A673 (cell line): ENCODE data around the gene DOK4.

Source experiments
- EZH2 ChIP-seq: fragments of 200-600 bp; sonication (generic); IDR thresholded peaks from 2 replicates; pipeline ENCODE4 v1.6.1; 2017; ENCODE audit warnings: borderline replicate concordance, low read depth, mild to moderate bottlenecking, mixed read lengths, antibody characterized with exemption, low read length; ENCODE audit not compliant: poor library complexity, severe bottlenecking
- TF ChIP-seq, protein P1 (sequence below): fragments of 300-800, 200-600 bp; sonication (generic); conservative IDR thresholded peaks from 2 replicates; pipeline ENCODE4 v1.5.1; 2017; ENCODE audit warnings: low read depth, mild to moderate bottlenecking, antibody characterized with exemption, low read length, moderate library complexity, mixed read lengths

DNA sequence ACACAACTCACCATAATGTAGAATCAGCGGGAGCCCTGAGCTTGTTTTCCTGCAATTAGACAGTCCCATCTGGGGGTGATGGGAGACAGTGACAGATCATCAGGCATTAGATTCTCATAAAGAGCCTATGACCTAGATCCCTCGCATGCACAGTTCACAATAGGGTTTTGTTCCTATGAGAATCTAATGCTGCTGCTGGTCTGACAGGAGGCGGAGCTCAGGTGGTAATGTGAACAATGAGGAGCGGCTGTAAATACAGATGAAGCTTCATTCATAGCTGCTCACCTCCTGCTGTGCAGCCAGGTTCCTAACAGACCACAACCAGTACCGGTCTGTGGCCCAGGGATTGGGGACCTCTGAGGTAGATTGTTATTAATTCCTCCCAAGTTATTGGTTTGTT, 2.9 kb upstream of the DOK4 start:
- TF ChIP-seq, protein P1, sequence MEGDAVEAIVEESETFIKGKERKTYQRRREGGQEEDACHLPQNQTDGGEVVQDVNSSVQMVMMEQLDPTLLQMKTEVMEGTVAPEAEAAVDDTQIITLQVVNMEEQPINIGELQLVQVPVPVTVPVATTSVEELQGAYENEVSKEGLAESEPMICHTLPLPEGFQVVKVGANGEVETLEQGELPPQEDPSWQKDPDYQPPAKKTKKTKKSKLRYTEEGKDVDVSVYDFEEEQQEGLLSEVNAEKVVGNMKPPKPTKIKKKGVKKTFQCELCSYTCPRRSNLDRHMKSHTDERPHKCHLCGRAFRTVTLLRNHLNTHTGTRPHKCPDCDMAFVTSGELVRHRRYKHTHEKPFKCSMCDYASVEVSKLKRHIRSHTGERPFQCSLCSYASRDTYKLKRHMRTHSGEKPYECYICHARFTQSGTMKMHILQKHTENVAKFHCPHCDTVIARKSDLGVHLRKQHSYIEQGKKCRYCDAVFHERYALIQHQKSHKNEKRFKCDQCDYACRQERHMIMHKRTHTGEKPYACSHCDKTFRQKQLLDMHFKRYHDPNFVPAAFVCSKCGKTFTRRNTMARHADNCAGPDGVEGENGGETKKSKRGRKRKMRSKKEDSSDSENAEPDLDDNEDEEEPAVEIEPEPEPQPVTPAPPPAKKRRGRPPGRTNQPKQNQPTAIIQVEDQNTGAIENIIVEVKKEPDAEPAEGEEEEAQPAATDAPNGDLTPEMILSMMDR = no peak
- TF ChIP-seq EZH2 = no peak
